ENCODE measurements around the gene TMEM252.

The TMEM252 gene, protein sequence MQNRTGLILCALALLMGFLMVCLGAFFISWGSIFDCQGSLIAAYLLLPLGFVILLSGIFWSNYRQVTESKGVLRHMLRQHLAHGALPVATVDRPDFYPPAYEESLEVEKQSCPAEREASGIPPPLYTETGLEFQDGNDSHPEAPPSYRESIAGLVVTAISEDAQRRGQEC

DNA sequence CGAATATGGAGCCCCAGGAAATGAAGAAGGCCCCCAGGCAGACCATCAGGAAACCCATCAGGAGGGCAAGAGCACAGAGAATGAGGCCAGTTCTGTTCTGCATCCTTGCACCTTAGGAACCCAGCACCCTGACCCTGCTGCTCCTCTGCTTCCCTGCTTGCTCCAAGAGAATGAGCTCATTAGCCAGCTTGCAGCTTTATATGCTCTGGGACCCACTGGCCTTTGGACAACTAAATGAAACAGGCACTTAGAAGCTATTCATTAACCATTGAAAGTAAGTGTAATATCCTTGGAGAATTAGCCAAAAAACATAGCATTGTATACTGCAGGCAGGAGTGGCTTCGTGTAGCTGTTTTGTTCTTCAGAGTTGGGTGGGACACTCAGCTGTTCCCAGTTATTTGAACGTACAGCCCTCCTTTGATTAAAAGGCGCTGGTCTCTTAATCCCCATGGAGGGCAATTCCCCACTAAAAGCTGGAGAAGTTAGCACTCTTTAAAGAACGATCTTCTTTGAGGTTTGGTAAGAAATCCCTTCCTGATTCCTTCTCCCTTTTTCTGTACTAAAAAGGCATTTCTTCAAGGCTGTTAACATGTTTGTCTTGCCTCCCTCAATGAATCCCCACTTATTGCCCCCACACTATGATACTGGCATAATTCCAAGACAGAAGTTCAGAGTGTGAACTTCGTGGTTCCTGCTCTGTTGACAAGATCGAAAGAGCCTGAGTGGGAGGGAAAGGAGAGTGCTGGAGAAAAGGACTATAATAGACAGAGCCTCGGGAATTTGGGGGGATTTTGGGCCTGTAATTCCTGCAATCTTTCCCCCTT is at the start of gene TMEM252:
TSS of gene TMEM252 (minus strand) at position 172 of the 824 bp plus-strand sequence. CDS start at position 103, 69 bp downstream.
- in situ Hi-C loops (cut with MboI; ENCODE audit: low sequenced_read_pairs): no loop called here

DNA sequence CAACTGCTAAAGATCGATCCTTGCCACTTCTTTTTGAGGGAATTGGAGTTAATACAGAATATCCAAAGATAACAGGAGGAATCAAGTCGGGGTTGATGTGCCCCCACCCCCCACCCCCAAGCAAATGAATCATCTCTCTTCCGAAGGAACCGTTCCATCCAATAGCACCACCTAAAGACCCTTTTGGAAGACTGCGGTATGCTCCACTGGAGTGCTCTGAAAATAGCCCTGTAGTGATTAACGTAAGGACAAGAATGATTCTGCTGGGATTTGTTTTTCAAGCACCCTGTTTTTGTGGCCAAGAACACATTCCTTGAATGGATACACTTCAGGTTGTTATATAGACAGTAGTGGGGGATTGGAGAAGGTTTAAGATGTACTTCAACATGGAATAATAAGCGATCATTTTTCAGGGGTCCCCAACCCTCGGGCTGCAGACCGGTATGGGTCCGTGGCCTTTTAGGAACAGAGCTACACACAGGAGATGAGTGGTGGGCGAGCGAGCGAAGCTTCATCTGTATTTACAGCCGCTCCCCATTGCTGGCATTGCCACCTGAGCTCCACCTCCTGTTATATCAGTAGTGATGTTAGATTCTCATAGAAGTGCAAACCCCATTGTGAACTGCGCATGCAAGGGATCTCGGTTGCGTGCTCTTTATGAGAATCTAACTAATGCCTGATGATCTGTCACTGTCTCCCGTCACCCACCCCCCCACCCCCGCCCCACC is 44.5 kb upstream of the TMEM252 start:
- in situ Hi-C loops (cut with MboI; ENCODE audit: low sequenced_read_pairs): no loop called here

DNA sequence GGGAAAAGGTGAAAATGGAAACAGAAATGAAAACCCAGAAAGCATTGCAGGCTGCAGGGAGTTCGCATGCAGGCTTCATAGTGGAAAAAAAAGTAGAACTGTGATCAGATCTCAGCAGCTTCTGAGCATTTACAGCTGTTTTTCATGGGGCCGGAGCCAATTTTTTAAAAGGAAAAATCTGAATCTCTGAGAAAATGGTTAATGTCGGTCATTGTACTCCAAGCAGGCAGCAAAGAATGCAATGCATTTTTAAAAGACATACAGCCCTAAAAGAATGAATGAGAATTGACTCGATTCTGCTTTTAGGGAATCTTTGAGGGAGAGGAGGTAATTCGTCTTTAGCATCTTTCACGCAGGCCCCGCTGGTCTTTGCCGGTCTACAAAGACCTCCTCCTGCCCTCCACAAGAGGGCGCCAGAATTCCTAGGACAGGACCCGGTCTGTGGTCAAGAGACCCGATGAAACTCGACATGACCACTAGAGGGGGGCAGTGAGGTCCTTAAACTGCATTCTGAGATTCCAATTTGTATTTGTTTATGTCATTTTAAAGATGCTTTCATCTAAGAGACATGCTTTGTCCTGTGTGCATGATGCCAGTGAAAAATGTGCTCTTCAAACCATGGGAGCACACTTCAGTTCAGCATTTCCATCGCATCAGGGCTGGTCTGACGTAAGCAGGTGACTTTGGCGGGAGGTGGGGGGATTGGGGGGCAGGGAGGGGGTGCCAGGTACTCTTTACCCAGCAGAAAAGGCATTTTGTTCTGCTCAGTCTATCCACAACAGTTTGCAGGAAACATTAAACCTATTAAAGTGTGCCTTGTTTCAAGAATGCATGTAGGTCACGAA is 43.7 kb upstream of the TMEM252 start:
- in situ Hi-C loops (cut with MboI; ENCODE audit: low sequenced_read_pairs): no loop called here

DNA sequence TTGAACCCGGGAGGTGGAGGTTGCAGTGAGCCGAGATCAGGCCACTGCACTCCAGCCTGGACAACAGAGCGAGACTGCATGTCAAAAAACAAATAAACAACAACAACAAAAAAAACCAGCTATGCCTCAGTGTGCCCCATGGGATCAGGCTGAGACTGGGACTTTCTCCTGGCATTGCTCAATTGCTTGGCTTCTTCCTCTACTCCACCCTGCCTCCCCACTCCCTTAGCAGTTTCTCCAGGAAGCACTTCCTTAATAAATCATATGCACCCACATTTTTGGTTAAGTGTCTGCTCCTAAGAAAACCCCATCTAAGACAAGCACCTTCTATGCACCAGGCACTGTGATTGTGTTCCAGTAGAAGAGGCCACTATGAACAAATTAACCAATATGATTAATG is 41.0 kb upstream of the TMEM252 start:
- in situ Hi-C loops (cut with MboI; ENCODE audit: low sequenced_read_pairs): no loop called here

DNA sequence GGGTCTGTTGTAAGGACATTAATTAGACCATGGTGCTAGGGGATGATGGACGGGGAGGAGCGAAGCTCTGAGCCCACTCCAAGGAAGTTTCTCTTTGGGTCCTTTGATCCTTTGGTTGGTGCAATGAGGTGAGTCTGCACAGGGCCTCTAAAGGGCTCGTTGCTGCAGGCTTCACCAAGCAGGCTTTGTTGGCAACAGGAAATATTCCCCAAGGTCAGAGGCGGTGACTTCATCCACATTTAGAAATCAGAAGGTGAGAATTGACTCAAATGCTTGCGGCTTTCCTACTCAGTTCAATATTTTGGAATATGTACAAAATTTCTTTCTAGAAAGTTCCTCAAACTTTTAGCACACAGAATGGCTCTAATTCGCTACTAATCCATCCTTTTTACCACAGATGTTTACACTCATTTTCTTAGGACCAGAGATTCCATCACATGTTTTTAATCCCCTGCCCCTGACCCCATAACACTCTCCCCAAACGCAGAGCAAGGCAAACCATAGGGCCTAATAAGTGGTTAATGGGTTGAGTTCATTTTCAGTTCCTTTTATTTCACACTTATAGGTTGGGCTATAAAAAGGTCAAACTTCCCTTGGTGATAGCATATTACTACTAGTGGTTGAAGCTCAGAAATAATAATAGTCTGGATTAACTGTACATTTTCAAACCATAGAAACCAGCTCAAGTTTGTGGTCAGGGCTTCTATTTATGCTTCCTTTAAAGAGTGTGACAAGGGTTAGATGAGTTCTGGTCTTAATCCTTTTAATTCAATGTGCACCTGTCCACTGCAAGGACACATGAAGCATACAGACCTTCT is 37.3 kb upstream of the TMEM252 start:
- in situ Hi-C loops (cut with MboI; ENCODE audit: low sequenced_read_pairs): no loop called here

DNA sequence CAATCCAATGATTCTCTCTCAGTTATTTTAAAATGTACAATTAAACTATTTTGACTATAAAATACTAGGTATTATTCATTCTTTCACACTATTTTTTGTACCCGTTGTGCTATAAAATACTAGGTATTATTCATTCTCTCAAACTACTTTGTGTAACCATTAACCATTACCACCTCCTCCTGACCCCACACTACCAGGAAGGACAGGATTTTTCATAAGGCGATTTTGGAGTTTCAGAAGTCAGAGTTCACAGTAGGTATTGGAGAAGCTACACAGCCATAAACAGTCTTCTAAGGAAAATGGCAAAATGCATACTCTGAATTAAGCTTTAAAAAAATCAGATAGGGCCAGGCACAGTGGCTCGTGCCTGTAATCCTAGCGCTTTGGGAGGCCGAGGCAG is 35.1 kb upstream of the TMEM252 start:
- in situ Hi-C loops (cut with MboI; ENCODE audit: low sequenced_read_pairs): no loop called here

DNA sequence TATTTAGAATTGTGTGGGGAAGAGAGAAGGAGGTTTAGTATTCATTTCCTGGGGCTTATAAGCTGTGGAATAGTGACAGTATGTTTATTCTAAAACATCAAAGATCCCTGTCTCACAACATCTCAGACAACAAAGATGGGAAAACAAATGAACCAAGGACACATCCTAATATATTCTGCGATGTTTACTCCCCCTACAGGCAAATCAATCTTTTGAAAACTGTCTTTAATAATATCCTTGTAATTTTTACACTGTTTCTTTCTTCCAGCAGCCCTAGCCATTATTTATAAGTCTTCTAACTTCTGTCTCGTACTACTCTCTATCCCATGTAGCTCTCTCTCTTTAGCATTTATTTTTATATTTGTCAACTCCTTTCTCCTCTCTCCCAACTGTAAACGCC is 33.5 kb upstream of the TMEM252 start:
- in situ Hi-C loops (cut with MboI; ENCODE audit: low sequenced_read_pairs): no loop called here

DNA sequence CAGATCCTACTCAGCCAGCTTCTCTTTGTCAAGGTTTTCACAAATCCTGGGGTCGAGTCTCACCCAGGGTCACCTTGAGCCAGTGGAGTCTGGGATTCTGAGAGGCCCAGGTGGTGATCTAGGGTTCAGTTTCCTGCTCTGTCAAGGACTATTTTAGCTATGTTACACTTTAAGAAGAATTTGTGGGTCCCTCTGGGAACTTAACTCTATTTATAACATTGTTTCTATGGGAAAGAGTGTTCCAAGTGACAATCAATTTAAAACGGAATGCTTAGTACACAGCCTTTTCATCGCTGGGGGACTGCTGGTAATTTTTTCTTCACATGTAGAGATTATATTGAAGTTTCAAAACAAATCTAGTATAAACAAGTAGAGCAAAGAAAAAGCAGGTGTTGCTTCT is 26.9 kb upstream of the TMEM252 start:
- in situ Hi-C loops (cut with MboI; ENCODE audit: low sequenced_read_pairs): no loop called here

DNA sequence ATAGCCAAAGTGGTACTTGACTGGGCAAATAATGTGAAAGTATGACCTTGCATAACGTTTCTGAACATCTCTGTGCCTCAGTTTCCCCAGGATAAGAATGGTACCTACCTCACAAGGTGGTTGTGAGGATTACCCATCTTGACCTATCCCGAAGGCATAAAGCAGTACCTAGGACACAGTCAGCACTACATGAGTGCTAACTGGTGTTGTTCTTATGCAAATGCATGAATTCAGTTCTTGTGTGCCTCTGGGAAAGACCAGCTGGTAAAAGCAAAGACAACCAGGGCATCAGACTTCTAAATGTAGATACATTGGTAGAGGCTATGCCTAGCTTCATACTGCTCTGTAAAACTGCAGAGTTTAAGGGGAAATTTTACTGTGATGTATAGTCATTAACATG is 21.8 kb upstream of the TMEM252 start:
- in situ Hi-C loops (cut with MboI; ENCODE audit: low sequenced_read_pairs): no loop called here

DNA sequence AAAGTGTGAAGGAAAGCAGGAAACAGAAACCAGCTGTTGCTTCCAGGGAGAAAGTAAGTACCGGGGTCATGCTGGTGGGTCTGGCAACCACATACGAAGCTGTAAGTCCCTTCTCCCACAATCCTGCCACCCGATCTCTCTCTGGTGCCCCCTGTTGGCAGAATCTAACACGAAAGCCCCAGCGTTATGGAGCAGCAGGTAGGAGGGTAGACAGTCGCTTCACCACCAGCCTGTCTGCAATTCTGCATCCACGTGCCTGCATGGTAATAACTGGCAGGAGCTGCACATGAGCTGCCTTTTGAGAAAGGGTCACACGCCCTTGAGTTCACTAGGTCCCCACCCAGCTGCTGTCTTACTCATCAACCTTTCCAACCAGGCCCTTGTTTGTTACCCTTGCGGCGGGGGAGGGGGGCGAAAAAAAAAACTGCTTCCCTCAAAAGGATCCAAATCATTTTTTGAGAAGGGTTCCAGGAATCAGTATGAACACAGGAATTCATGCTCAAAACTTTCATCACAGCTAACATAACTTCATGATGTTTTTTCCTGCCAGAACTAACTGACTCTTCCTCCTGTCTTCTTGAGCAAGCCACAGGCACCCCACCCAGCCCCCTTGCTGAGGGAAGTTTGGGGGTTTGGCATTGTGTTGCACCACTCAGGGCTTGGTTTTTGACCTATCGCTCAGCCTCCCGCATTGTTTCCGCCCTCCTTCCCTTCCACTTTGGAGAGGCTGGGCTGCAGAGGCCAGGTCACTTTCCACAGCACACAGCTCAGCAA is 19.6 kb upstream of the TMEM252 start:
- in situ Hi-C loops (cut with MboI; ENCODE audit: low sequenced_read_pairs): no loop called here

DNA sequence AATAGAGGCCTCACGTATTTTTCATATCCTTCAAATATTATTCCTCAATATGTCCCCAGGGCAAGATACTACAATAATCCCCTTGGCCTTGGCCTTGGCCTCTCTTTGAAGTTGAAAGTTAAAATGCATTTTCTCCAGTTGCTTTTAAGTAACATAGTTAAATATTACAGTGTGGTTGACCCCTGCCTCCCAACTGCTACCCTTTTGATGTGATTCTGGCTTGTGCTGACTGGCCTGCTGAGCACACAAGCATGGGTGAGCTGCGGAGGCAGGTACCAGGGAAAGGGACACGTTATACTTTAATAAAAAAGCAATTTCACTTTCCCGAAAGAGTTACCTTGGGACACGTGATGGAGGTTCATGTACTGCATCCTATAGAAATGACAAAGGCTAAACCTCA is 17.9 kb upstream of the TMEM252 start:
- in situ Hi-C loops (cut with MboI; ENCODE audit: low sequenced_read_pairs): no loop called here

DNA sequence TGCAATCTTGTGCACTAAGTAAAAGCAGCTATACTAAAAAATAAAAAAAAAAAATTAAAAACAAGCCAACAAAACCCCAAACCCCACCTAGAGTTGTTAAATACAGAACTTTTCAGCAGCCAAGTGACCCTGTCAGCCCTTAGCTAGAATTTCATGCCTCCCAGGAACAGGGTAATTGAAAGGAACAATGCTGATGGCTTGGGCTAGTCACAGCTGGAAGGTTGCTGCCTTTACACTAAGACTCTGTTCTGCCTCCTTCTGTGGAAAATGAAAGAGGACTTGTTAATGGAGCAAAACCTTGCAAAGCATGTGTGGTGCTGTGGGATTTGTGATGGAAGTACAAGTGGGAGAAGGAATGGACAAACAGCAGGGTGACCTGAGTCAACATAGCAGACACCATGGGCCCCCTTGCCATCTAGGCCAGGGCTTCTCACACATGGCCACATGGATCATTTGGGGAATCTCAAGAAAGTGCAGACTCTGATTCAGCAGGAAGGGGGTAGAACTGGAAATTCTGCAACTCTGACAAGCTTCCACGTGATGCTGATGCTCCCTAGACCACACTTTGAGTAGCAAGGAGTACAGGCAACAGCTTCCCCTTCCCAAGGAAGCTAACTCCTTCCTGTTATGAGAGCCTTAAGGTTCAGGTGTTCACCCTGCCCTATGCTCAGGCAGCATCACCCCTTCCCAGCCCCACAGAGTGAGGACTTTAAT is 14.9 kb upstream of the TMEM252 start:
- in situ Hi-C loops (cut with MboI; ENCODE audit: low sequenced_read_pairs): no loop called here

DNA sequence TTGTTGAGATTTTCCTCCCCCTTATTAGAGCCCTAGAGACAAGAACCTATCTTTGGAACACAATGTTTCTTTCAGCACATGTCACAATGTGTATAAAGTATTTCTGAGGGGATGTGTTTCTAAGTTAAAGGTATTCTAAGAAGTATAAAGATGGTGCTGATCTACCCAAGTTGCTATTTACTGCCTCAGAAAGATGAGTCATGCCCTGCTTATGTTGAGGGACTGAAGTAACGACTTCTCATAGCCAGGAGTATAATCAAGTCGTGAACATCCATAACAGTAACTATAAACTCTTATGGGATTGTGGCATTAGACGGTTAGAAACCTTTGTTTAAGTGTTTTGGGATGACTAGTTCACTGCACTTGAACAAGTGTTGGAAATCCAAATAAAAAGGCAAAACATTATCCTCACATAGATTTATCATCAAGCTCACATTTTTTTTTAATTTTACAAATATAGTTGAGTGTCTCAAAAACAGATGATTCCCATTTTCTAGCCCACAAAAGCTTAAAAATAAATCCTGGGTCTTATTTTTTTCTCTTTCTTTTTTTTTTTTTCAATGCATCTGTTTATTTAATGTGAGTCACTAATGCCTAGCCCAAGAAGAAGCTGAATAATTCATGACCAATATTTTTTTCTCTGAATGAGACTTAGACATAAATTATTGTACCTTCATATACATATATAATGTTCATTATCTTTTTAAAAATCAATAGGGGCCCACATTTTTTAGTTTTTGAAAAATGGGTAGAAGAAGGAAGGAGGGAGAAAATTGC is 12.2 kb upstream of the TMEM252 start:
- in situ Hi-C loops (cut with MboI; ENCODE audit: low sequenced_read_pairs): no loop called here

DNA sequence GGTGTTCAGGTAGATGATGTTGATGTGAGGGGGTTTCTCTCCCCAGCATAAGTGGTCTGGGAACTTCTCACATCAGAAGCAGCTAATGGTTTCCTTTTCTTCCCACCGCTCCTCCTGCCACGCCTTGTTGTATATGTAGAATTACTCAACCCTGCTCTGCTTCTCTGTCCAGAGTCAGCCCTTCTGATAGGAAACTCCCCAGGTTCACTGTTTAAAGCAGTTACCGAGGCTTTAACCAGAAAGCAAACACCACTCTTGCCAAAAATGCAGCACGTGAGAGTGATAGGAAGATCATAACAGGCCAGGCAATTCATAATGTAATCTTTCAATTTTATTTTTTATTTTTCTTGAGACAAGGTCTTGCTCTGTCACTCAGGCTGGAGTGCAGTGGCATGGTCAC is 10.5 kb upstream of the TMEM252 start:
- in situ Hi-C loops (cut with MboI; ENCODE audit: low sequenced_read_pairs): no loop called here

DNA sequence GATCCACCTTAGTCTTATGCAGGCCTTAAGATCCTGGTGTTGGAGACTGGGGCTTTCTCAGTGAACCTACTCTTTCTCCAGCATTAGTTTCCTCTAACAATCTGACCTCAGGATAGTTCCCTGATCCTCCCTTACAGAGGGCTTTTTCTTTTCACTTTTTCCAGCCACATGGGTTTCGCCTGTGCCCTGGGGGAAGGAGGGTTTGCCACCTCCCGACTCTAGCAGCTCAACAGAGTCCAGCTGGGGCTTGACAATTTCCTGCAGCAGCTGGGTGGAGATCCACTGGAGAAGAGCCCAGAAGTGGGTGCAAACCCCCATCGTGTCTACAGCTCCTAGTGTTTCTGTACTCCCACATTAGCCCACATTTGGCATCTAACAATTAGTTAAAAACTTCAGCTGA is 7.6 kb upstream of the TMEM252 start:
- in situ Hi-C loops (cut with MboI; ENCODE audit: low sequenced_read_pairs): no loop called here

DNA sequence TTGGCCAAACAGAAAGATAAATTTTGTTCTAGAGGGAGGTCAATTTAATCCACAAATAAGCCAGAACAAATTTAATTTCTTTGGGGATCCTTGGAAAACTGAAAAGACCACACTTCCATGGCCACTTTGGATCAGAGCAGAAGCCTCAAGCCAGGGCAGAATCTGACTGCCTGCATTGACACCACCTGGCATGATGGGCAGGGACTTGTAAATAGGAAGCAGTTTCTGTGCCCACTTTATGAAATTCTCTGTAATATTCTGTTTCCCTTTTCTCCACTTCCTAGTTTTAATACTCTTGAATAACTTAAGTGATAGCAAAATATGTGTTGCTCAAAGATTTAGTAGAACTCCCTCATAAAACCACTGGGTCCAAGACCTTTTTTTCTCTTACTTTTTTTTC is 6.7 kb upstream of the TMEM252 start:
- in situ Hi-C loops (cut with MboI; ENCODE audit: low sequenced_read_pairs): no loop called here

DNA sequence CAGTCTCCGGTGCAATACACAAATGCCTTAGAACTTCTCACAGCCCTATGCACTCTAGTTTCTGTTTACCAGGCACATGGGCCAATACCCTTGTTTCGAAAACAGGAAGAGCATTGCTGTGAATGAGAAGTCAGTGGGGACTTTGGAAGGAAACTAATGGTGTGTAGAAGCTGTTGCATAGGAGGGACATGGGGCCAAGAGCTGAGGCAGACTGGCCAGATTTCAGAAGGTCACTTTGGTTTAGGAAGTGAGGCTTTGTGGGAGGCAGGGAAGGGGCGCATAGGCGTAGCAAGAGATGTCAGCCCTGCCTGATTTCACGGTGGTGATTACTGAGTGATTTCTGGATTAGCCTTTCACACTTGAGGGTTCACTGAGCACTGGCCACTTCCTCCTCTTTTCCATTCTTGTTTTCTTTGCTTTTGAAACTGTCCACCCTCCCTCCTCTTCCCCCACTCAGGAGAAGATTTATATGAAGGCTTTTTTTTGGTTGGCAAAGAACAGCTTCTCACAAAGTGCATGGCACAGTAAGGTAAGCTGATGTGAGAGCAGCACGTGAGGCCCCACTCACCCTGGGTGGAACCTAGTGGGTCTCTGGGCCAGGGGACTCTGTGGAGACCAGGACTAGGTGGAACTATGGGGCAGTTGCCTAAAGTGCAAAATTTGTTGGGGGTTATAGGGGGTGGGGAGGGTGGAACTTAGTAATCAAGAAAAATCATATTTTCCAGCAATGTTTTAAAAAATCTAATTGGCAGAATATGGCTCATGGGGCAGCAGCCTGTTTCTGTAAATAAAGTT is 6.1 kb upstream of the TMEM252 start:
- in situ Hi-C loops (cut with MboI; ENCODE audit: low sequenced_read_pairs): no loop called here

Measured in hTERT RPE-1 (cell line).